HEK293T (cell line): ENCODE data around the gene NRM.

Experiments used
- ARNT ChIP-seq: fragments of 450-650 bp; IDR thresholded peaks from 2 replicates; pipeline ENCODE4 v1.6.1; 2017; ENCODE audit warnings: mild to moderate bottlenecking
- BHLHE40 ChIP-seq: fragments of 450-650 bp; IDR thresholded peaks from 2 replicates; pipeline ENCODE4 v1.6.1; 2016; ENCODE audit warnings: mild to moderate bottlenecking, moderate library complexity, borderline replicate concordance
- ELF4 ChIP-seq: fragments of 450-650 bp; IDR thresholded peaks from 2 replicates; pipeline ENCODE4 v1.6.1; 2017; ENCODE audit warnings: antibody characterized with exemption
- FOXA1 ChIP-seq: fragments of 450-650 bp; IDR thresholded peaks from 2 replicates; pipeline ENCODE4 v1.6.1; 2016; ENCODE audit warnings: mild to moderate bottlenecking
- FOXM1 ChIP-seq: fragments of 450-650 bp; IDR thresholded peaks from 2 replicates; pipeline ENCODE4 v1.6.1; 2017; ENCODE audit warnings: mild to moderate bottlenecking, borderline replicate concordance
- L3MBTL2 ChIP-seq: fragments of 450-650 bp; conservative IDR thresholded peaks from 2 replicates; pipeline ENCODE4 v1.6.1; 2016; ENCODE audit warnings: mild to moderate bottlenecking
- SP1 ChIP-seq: fragments of 450-650 bp; IDR thresholded peaks from 2 replicates; pipeline ENCODE4 v1.6.1; 2017
- SUZ12 ChIP-seq: fragments of 450-650 bp; IDR thresholded peaks from 2 replicates; pipeline ENCODE4 v1.6.1; 2016; ENCODE audit warnings: mild to moderate bottlenecking

DNA sequence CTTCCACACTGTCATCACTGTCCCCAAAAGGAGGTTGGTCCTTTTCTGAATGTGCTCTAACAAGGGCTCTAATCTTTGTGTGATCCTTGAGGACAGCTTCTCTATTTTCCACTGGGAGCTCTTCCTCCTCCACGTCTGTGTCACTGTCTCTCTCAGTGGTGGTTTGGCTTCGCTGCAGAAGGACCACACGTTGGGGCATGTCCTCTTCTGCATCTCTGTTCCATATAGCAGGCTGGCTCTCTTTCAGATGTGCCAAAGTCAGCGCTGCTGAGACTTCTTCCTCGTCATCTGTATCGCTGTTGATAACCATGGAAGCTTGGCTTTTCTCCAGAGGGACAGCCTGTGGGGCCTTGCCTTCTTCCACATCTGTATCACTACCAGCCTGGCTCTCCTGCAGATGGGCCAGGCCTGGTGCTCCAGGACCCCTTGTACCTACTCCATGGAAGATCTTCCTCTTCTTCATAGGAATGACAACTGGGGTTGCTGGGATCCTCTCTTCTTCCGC is 21.7 kb upstream of the NRM start:
- TF ChIP-seq BHLHE40 (no peak), SP1 (no peak), ELF4 (no peak), FOXM1 (no peak), L3MBTL2 (no peak), ARNT (no peak), FOXA1 (no peak), SUZ12 (no peak)
